ENCODE data around the gene LYL1. TPM values are rescaled to one million over a fixed set of nuclear protein-coding genes. Genes with fewer than 3 reads are reported as not detected.

LYL1 gene
- total and polyA plus RNA-seq, 9 of the 15 experiments (the other 6 are each of a cell fraction or from before 2014, with no cell fraction given): 1.3 to 266 (median 34.0) TPM

DNA sequence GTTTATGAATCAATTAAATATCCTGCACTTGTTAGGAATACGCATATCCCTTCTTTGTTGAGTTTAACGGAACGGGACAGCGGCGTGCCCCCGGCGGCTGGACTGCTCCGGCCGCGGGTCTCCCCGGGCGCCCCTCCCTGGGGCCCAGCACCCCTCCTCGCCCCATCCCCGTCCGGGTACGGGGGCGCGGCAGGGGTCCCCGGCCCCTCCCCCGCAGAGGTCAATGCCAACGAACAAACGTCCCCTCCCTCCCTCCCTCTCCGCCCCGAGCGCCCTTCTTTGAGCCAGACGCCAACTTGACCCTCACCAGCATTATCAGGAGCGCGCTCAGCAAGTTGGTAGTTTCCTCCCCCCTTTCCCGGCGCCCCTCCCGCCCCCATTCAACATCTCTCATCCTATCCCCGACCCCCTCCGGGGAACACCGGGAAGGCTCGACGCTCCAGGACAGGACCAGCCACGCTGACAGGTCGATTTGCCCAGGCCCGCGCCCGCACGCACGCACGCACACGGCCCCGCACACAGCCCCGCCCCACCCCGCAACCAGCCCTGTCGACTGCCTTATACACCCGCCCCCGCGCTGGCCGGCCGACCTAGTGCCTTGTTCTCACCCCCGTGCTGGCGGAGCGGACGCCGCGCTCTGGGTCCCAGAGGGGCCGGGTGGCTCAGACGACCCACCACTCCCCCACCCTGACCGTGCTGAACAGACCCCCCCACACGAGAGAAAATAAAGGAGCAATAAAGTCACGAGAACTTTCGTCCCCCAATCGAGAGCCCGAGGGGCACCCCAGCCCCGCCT, 5.0 kb downstream of the LYL1 start (continued):
- TF ChIP-seq ZNF518B (CRISPR knock-in tag; IDR thresholded peaks at IDR 0.05) (peak; percentile 24; the same call in 1 of the 2 replicates), TFE3 (CRISPR knock-in tag; IDR thresholded peaks at IDR 0.05) (peak; percentile 35; the same call in 1 of the 2 replicates), ZNF274 (IDR thresholded peaks at IDR 0.05; ENCODE audit: borderline replicate concordance, low read depth, low read length) (no peak), SIRT6 (IDR thresholded peaks at IDR 0.05; ENCODE audit: low read depth, low read length) (peak; percentile 85), HMGXB4 (CRISPR knock-in tag; IDR thresholded peaks at IDR 0.05) (no peak), EGR1 (conservative IDR thresholded peaks at IDR 0.05) (peak; percentile 91), TFAP4 (CRISPR knock-in tag; IDR thresholded peaks at IDR 0.05; ENCODE audit: borderline replicate concordance) (peak; percentile 60), CREB5 (CRISPR knock-in tag; IDR thresholded peaks at IDR 0.05) (peak; percentile 85), TCFL5 (CRISPR knock-in tag; conservative IDR thresholded peaks at IDR 0.05) (no peak), SUPT5H (IDR thresholded peaks at IDR 0.05) (peak; percentile 76), MECOM (CRISPR knock-in tag; IDR thresholded peaks at IDR 0.05) (no peak), PHB (CRISPR knock-in tag; IDR thresholded peaks at IDR 0.05) (peak; percentile 94), ERF (CRISPR knock-in tag; IDR thresholded peaks at IDR 0.05) (peak; percentile 72; the same call in 1 of the 2 replicates)
- TF ChIP-seq, protein P1, sequence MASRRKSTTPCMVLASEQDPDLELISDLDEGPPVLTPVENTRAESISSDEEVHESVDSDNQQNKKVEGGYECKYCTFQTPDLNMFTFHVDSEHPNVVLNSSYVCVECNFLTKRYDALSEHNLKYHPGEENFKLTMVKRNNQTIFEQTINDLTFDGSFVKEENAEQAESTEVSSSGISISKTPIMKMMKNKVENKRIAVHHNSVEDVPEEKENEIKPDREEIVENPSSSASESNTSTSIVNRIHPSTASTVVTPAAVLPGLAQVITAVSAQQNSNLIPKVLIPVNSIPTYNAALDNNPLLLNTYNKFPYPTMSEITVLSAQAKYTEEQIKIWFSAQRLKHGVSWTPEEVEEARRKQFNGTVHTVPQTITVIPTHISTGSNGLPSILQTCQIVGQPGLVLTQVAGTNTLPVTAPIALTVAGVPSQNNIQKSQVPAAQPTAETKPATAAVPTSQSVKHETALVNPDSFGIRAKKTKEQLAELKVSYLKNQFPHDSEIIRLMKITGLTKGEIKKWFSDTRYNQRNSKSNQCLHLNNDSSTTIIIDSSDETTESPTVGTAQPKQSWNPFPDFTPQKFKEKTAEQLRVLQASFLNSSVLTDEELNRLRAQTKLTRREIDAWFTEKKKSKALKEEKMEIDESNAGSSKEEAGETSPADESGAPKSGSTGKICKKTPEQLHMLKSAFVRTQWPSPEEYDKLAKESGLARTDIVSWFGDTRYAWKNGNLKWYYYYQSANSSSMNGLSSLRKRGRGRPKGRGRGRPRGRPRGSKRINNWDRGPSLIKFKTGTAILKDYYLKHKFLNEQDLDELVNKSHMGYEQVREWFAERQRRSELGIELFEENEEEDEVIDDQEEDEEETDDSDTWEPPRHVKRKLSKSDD (conservative IDR thresholded peaks at IDR 0.05; ENCODE audit: low read length): 0 out of 2 replicates have a peak, but pooled peaks have one; percentile 11

Data from K562 (cell line).